PFSK-1 (cell line): ENCODE data around the gene SORBS2.

Experiments used
- FOXP2 ChIP-seq: optimal IDR thresholded peaks from 2 replicates; pipeline ENCODE3; 2011; ENCODE audit warnings: borderline replicate concordance, control low read depth, inconsistent platforms; ENCODE audit not compliant: insufficient read depth; ENCODE audit errors: extremely low read length, extremely low read depth
- POLR2AphosphoS5 ChIP-seq: IDR thresholded peaks from 2 replicates; pipeline ENCODE4 v1.6.1; 2012; ENCODE audit warnings: low read depth, mild to moderate bottlenecking, control low read depth, low read length, moderate library complexity
- SIN3A ChIP-seq: IDR thresholded peaks from 2 replicates; pipeline ENCODE4 v1.6.1; 2012; ENCODE audit warnings: mild to moderate bottlenecking, low read length, moderate library complexity, borderline replicate concordance; ENCODE audit not compliant: insufficient read depth
- TAF1 ChIP-seq: IDR thresholded peaks from 2 replicates; pipeline ENCODE4 v1.6.1; 2012; ENCODE audit warnings: low read length, control low read depth, borderline replicate concordance; ENCODE audit not compliant: insufficient read depth
- TF ChIP-seq, protein P1 (sequence below), 2 experiments: IDR thresholded peaks; 2 replicates each; pipeline versions ENCODE4 v1.6.1 to v1.8.0; 2011 to 2012; ENCODE audit warnings: low read depth in 2 of 2, low read length in 2 of 2, control low read depth in 1 of 2, inconsistent platforms in 1 of 2, mild to moderate bottlenecking in 1 of 2, moderate library complexity in 1 of 2; ENCODE audit not compliant: insufficient read depth in 1 of 2

The SORBS2 gene

GRCh38 chr4:185774131-185774653 is 37.8 kb downstream of the SORBS2 start:
- TF ChIP-seq POLR2AphosphoS5 (no peak), FOXP2 (no peak), SIN3A (no peak), TAF1 (no peak)
- TF ChIP-seq, protein P1, sequence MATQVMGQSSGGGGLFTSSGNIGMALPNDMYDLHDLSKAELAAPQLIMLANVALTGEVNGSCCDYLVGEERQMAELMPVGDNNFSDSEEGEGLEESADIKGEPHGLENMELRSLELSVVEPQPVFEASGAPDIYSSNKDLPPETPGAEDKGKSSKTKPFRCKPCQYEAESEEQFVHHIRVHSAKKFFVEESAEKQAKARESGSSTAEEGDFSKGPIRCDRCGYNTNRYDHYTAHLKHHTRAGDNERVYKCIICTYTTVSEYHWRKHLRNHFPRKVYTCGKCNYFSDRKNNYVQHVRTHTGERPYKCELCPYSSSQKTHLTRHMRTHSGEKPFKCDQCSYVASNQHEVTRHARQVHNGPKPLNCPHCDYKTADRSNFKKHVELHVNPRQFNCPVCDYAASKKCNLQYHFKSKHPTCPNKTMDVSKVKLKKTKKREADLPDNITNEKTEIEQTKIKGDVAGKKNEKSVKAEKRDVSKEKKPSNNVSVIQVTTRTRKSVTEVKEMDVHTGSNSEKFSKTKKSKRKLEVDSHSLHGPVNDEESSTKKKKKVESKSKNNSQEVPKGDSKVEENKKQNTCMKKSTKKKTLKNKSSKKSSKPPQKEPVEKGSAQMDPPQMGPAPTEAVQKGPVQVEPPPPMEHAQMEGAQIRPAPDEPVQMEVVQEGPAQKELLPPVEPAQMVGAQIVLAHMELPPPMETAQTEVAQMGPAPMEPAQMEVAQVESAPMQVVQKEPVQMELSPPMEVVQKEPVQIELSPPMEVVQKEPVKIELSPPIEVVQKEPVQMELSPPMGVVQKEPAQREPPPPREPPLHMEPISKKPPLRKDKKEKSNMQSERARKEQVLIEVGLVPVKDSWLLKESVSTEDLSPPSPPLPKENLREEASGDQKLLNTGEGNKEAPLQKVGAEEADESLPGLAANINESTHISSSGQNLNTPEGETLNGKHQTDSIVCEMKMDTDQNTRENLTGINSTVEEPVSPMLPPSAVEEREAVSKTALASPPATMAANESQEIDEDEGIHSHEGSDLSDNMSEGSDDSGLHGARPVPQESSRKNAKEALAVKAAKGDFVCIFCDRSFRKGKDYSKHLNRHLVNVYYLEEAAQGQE (IDR thresholded peaks at IDR 0.05; ENCODE audit: insufficient read depth in 1 of 2, low read depth in 2 of 2, low read length in 2 of 2) = no peak

GRCh38 chr4:185773419-185773818 is 38.6 kb downstream of the SORBS2 start:
- TF ChIP-seq TAF1 = no peak
- TF ChIP-seq POLR2AphosphoS5 = no peak
- no peak for TF ChIP-seq FOXP2
- no peak for TF ChIP-seq SIN3A
- TF ChIP-seq, protein P1 (IDR thresholded peaks at IDR 0.05; ENCODE audit: insufficient read depth in 1 of 2, low read depth in 2 of 2, low read length in 2 of 2) = no peak

DNA sequence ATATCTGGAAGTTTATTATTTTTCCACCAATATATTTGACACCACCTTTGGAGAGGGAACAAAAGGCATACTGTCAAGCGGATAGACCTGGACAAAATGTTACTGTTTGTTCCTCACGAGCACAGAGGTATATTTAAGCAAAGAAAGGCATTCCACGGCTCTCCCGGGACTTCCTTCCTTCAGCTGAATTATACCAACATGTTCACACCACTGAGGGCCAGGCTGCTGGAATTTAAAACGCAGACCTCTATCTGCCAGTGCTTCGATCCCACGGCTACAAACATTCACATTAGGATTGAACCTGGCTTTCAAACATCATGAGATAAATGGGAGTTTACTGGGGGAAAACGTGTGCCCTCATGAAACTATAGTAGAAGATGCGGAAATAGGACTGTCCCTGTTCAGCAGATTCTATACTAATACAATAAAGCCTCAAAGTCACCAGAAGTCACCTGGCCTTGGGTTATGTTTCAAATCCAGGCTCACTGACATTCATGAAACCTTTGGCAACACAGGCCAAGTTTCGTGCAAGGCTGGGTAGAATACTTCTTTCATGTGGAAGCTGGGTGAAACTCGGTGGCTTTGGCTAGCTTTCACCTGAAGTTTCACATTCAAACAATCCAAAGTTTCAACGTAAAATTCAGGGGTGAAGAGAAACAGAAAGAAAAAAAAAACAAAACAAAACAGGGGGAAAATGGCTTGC is 39.5 kb downstream of the SORBS2 start:
- TF ChIP-seq, protein P1 (IDR thresholded peaks at IDR 0.05; ENCODE audit: insufficient read depth in 1 of 2, low read depth in 2 of 2, low read length in 2 of 2) = no peak
- TF ChIP-seq POLR2AphosphoS5 = no peak

GRCh38 chr4:185771711-185772390 is 40.1 kb downstream of the SORBS2 start:
- no peak for TF ChIP-seq SIN3A
- TF ChIP-seq POLR2AphosphoS5 = no peak
- TF ChIP-seq, protein P1 (IDR thresholded peaks at IDR 0.05; ENCODE audit: insufficient read depth in 1 of 2, low read depth in 2 of 2, low read length in 2 of 2) = no peak
- TF ChIP-seq TAF1 = no peak
- no peak for TF ChIP-seq FOXP2
